Embryonic facial prominence (tissue), 1 donor: ENCODE data around the gene FOXB1.

ENCODE experiments used
- DNase-seq: peaks from one replicate; pipeline ENCODE4 v3.0.0-alpha.2; 2016; ENCODE audit errors: extremely low spot score

Gene FOXB1

GRCh38 chr15:59998950-59999611, 5.0 kb upstream of the FOXB1 start:
- DNase-seq = no peak

GRCh38 chr15:59999612-60000112, 4.4 kb upstream of the FOXB1 start:
- no peak for DNase-seq

DNA sequence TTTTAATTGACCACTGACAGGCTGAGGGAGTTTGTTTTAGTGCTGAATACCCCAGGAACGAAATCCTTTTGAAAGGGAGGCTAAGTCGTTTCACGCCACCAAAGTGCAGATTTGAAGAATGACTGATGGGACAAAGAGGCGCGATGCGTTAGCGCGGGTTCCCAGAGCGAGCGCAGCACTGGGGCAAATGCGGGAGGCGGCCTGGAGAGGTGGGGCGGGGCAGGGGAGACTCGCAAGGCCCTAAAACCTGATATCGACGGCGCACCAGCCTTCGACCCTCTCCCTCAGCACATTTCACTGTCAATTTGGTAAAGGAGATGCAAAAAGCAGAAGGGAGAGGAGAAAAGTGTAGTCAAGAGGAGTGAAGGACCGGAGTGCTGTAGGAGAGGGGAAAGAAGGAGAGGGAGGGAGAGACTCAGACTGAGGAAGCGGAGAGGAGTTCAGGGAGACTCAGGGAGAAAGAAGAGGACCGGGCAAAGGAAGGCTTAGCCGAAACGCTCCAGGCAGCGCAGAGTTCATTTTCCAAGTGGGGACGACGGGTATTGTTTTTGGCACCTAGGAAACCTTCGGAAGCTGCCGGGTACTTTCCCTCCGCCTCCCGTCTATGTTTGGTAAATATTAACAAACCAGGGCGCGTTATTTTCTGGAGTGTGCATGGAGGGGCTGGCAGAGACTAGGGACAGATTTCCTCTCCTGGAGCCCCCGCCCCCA, 3.8 kb upstream of the FOXB1 start:
- no peak for DNase-seq

- DNase-seq = no peak
These were observed 3.1 kb upstream of the FOXB1 start for GRCh38 chr15:60000824-60001609.

- no peak for DNase-seq
These were observed 2.2 kb upstream of the FOXB1 start for GRCh38 chr15:60001610-60002527.

DNA sequence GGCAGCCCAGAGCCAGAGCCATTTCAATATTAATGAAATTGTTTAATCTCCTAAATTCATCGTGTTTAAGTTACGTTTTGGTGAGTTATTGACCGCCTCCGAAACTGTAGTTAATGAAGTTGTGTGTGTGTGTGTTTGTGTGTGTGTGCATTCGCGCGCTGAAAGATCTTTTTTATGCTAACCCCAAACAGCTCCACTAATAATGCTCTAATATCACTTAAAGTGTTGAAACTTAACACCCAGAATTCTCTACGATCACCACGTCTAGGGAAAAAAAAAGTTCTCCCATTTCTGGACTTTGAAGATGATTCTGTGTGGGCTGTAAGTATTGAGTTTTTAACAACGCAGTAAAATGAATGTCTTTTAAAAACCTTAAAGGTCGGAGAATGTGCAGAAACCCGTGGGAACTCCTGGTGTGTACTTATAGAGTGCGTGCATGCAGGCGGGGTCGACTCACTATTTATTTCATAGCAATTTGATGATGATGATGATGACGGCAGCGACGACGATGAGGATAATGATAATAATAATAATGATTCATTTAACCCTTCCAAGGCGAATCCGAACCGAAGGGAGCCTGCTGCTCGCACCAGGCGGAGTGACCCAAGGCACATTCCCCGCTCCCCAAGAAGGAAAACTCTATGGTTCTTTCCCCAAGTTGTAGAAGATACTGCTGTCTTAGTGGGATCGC, 1.4 kb upstream of the FOXB1 start:
- DNase-seq = no peak

- no peak for DNase-seq
These were observed 685 bp upstream of the FOXB1 start for GRCh38 chr15:60003243-60004008.

DNA sequence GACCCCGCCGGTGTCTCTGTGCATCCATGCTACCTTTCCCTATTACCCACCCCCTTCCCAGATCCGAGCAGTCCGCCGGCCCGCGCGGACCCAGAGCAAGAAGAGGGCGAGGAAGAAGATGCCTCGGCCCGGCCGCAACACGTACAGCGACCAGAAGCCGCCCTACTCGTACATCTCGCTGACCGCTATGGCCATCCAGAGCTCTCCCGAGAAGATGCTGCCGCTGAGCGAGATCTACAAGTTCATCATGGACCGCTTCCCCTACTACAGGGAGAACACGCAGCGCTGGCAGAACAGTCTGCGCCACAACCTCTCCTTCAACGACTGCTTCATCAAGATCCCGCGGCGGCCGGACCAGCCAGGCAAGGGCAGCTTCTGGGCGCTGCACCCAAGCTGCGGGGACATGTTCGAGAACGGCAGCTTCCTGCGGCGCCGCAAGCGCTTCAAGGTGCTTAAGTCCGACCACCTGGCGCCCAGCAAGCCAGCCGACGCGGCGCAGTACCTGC, 788 bp downstream of the FOXB1 start:
- DNase-seq = no peak

GRCh38 chr15:60005352-60006202, 1.5 kb downstream of the FOXB1 start:
- DNase-seq = no peak

- DNase-seq = no peak
These were observed 2.2 kb downstream of the FOXB1 start for GRCh38 chr15:60006203-60006862.

- no peak for DNase-seq
These were observed 2.8 kb downstream of the FOXB1 start for GRCh38 chr15:60006873-60007272.

GRCh38 chr15:60009124-60009960, 5.2 kb downstream of the FOXB1 start:
- no peak for DNase-seq

GRCh38 chr15:60009980-60010732, 6.0 kb downstream of the FOXB1 start:
- no peak for DNase-seq

DNA sequence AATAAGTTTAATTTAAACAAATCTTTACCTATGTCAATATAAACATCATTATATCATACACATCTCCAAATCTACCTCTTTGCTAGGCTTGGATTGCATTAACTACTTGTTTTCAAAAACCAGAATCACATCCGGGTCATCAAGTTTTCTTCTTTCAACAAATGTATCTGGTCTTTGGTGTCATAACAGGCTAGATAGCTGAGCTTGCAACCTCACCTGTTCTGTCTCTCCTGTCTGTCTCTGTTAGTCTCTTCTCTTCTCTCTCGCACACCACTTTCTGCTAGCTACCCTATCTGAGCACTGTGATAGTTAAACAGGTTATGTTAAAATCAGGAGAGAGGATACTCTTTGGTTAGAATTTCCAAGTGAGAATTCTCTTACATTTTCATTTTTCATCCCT, 6.7 kb downstream of the FOXB1 start:
- no peak for DNase-seq

- DNase-seq = no peak
These were observed 8.6 kb downstream of the FOXB1 start for GRCh38 chr15:60012695-60013094.
